Glomerular visceral epithelial cell (primary cell): ENCODE data around the gene UBL7.
"Not testable (repeated sequence)": the region's sequence is repeated elsewhere in the genome, so short reads cannot be mapped to it uniquely, and the experiment has no call there.

Experiments used
- DNase-seq: peaks from one replicate; pipeline ENCODE4 v3.0.0-alpha.2; 2016; ENCODE audit errors: extremely low spot score

Gene UBL7

GRCh38 chr15:74464216-74464615, 3.3 kb upstream of the UBL7 start:
- no peak for DNase-seq

- DNase-seq = no peak
Observed at GRCh38 chr15:74463634-74464033, 2.7 kb upstream of the UBL7 start.

- DNase-seq = peak; percentile 22
Observed at GRCh38 chr15:74461847-74462511, 1.0 kb upstream of the UBL7 start.

- no peak for DNase-seq
Observed at GRCh38 chr15:74460298-74460697, 662 bp downstream of the UBL7 start.

- DNase-seq = not testable (repeated sequence)
Observed at GRCh38 chr15:74459798-74460197, 1.2 kb downstream of the UBL7 start.

- no peak for DNase-seq
Observed at GRCh38 chr15:74458473-74458872, 2.5 kb downstream of the UBL7 start.

- DNase-seq = not testable (repeated sequence)
Observed at GRCh38 chr15:74457036-74457435, 3.9 kb downstream of the UBL7 start.

GRCh38 chr15:74454764-74455500, 6.0 kb downstream of the UBL7 start:
- no peak for DNase-seq

GRCh38 chr15:74453925-74454763, 6.8 kb downstream of the UBL7 start:
- DNase-seq = no peak

- DNase-seq = no peak
Observed at GRCh38 chr15:74451861-74452835, 8.8 kb downstream of the UBL7 start.

- DNase-seq = no peak
Observed at GRCh38 chr15:74451322-74451721, 9.6 kb downstream of the UBL7 start.

GRCh38 chr15:74449643-74450205, 11.2 kb downstream of the UBL7 start:
- no peak for DNase-seq

GRCh38 chr15:74449095-74449494, 11.9 kb downstream of the UBL7 start:
- no peak for DNase-seq

GRCh38 chr15:74445816-74446763, 14.9 kb downstream of the UBL7 start:
- DNase-seq = no peak

GRCh38 chr15:74444106-74445062, 16.6 kb downstream of the UBL7 start:
- DNase-seq = no peak

- DNase-seq = no peak
Observed at GRCh38 chr15:74443100-74443909, 17.7 kb downstream of the UBL7 start.

- DNase-seq = no peak
Observed at GRCh38 chr15:74442604-74443003, 18.4 kb downstream of the UBL7 start.

- no peak for DNase-seq
Observed at GRCh38 chr15:74442063-74442462, 18.9 kb downstream of the UBL7 start.
